H1 (cell line): ENCODE measurements around the gene TBC1D23.

Source experiments
- ATF3 ChIP-seq: IDR thresholded peaks from 2 replicates; pipeline ENCODE4 v1.6.1; 2011; ENCODE audit warnings: low read depth, mild to moderate bottlenecking, low read length; ENCODE audit not compliant: insufficient read depth
- CTCF ChIP-seq, 3 experiments: IDR thresholded peaks; 1 replicate in 2 of 3; 2 replicates in 1 of 3; pipeline versions ENCODE4 v1.5.1 to v1.6.1; 2011; ENCODE audit warnings: low read length in 3 of 3, mild to moderate bottlenecking in 3 of 3, inconsistent platforms in 2 of 3, low read depth in 1 of 3, moderate library complexity in 1 of 3; ENCODE audit not compliant: insufficient read depth in 1 of 3; ENCODE audit errors: control extremely low read depth in 1 of 3
- E2F6 ChIP-seq: IDR thresholded peaks from 2 replicates; pipeline ENCODE4 v1.6.1; 2012; ENCODE audit warnings: inconsistent platforms
- FOSL1 ChIP-seq: IDR thresholded peaks from 2 replicates; pipeline ENCODE4 v1.6.1; 2011; ENCODE audit warnings: mild to moderate bottlenecking, low read depth, low read length, moderate library complexity; ENCODE audit not compliant: insufficient read depth
- MAX ChIP-seq: IDR thresholded peaks from 2 replicates; pipeline ENCODE4 v1.6.1; 2012; ENCODE audit warnings: inconsistent platforms
- POLR2A ChIP-seq, 2 experiments: IDR thresholded peaks; 1 replicate in 1 of 2; 2 replicates in 1 of 2; pipeline ENCODE4 v1.6.1; 2011; ENCODE audit warnings: low read depth in 2 of 2, low read length in 2 of 2, mild to moderate bottlenecking in 2 of 2; ENCODE audit errors: control extremely low read depth in 1 of 2
- POLR2AphosphoS5 ChIP-seq: IDR thresholded peaks from 2 replicates; pipeline ENCODE4 v1.6.1; 2011; ENCODE audit warnings: low read depth, low read length
- RAD21 ChIP-seq, 2 experiments: IDR thresholded peaks in 1 of 2; conservative IDR thresholded peaks in 1 of 2; 2 replicates each; pipeline ENCODE4 v1.6.1; 2011; ENCODE audit warnings: low read depth in 2 of 2, low read length in 2 of 2, improper control_type of control experiment in 1 of 2, inconsistent platforms in 1 of 2, mild to moderate bottlenecking in 1 of 2, moderate library complexity in 1 of 2
- RBBP5 ChIP-seq: IDR thresholded peaks from 2 replicates; pipeline ENCODE4 v1.7.1; 2012; ENCODE audit warnings: low read depth, mild to moderate bottlenecking, inconsistent platforms, low read length, moderate library complexity, borderline replicate concordance
- SIN3A ChIP-seq, 2 experiments: IDR thresholded peaks in 1 of 2; conservative IDR thresholded peaks in 1 of 2; 2 replicates each; pipeline ENCODE4 v1.6.1; 2011 to 2012; ENCODE audit warnings: low read length in 2 of 2, improper control_type of control experiment in 1 of 2, low read depth in 1 of 2, mild to moderate bottlenecking in 1 of 2
- SP2 ChIP-seq: IDR thresholded peaks from 2 replicates; pipeline ENCODE4 v1.6.1; 2012; ENCODE audit warnings: mild to moderate bottlenecking, low read length, inconsistent platforms
- ZNF274 ChIP-seq: IDR thresholded peaks from 2 replicates; pipeline ENCODE4 v1.7.0; 2012; ENCODE audit warnings: low read length, borderline replicate concordance; ENCODE audit errors: extremely low read depth

- TF ChIP-seq FOSL1, result no peak
- no peak for TF ChIP-seq POLR2A (IDR thresholded peaks at IDR 0.05; ENCODE audit: control extremely low read depth in 1 of 2, low read depth in 2 of 2, low read length in 2 of 2)
- TF ChIP-seq CTCF (IDR thresholded peaks at IDR 0.05; ENCODE audit: control extremely low read depth in 1 of 3, insufficient read depth in 1 of 3, low read depth in 1 of 3, low read length in 3 of 3), result no peak
- TF ChIP-seq ATF3, result no peak
- TF ChIP-seq SP2, result no peak
- TF ChIP-seq RAD21 (IDR thresholded peaks at IDR 0.05 in 1 of 2, conservative IDR thresholded peaks at IDR 0.05 in 1 of 2; ENCODE audit: low read depth in 2 of 2, low read length in 2 of 2), result no peak
- TF ChIP-seq ZNF274, result no peak
- TF ChIP-seq POLR2AphosphoS5, result no peak
- no peak for TF ChIP-seq SIN3A (conservative IDR thresholded peaks at IDR 0.05 in 1 of 2, IDR thresholded peaks at IDR 0.05 in 1 of 2; ENCODE audit: low read depth in 1 of 2, low read length in 2 of 2)
- TF ChIP-seq RBBP5, result no peak
- TF ChIP-seq E2F6, result no peak
- no peak for TF ChIP-seq MAX
Observed at GRCh38 chr3:100338911-100339310, 78.1 kb downstream of the TBC1D23 start.
